ENCODE data around the gene DNAJC18. TPM values are rescaled to one million over a fixed set of nuclear protein-coding genes. Genes with fewer than 3 reads are reported as not detected.
A peak's percentile ranks its signal among the peaks of the same experiment; 100 is the strongest.

The DNAJC18 gene
- total RNA-seq, 1 donor from 2014 or later, result 11.9 TPM

DNA sequence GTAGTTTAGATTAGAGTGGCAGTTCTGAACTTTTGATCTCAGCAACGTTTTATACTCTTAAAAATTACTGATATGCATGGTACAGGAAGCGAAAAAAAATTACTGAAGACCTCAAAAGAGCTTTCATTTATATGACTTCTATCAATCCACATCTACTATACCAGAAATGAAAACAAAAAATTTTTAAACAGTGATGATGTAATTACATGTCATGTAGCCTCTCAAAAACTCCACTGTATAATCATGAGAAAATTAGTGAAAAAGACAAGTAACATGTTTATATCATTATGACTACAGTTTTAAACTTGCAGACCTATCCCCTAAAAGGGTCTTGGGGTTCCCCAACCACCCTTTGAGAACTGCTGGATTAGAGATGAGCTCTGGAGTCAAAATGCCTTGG, 9.3 kb downstream of the DNAJC18 start:
- Histone ChIP-seq H3K9me3 (no peaks in the 10 kb centered on the region), H3K36me3 (peaks cover 24% of the 10 kb centered on the region), H3K27me3 (no peaks in the 10 kb centered on the region), H3K27ac (no peak overlapping the region), H3K4me3 (no peak overlapping the region), H3K4me1 (no peaks in the 10 kb centered on the region)
- ATAC-seq (no peak), DNase-seq (no peak)
- TF ChIP-seq, protein P1, sequence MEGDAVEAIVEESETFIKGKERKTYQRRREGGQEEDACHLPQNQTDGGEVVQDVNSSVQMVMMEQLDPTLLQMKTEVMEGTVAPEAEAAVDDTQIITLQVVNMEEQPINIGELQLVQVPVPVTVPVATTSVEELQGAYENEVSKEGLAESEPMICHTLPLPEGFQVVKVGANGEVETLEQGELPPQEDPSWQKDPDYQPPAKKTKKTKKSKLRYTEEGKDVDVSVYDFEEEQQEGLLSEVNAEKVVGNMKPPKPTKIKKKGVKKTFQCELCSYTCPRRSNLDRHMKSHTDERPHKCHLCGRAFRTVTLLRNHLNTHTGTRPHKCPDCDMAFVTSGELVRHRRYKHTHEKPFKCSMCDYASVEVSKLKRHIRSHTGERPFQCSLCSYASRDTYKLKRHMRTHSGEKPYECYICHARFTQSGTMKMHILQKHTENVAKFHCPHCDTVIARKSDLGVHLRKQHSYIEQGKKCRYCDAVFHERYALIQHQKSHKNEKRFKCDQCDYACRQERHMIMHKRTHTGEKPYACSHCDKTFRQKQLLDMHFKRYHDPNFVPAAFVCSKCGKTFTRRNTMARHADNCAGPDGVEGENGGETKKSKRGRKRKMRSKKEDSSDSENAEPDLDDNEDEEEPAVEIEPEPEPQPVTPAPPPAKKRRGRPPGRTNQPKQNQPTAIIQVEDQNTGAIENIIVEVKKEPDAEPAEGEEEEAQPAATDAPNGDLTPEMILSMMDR (IDR thresholded peaks at IDR 0.05), result no peak
- intact Hi-C loops (cut with DNase I), result no loop called here

- H3K4me3 ChIP-seq, result no peak overlapping the region
- no peak overlapping the region for H3K27ac ChIP-seq
- DNase-seq, result no peak
- ATAC-seq, result no peak
- TF ChIP-seq, protein P1 (IDR thresholded peaks at IDR 0.05), result no peak
- H3K27me3 ChIP-seq, result no peaks in the 10 kb centered on the region
- H3K36me3 ChIP-seq, result peaks cover 41% of the 10 kb centered on the region
- no peaks in the 10 kb centered on the region for H3K4me1 ChIP-seq
- no peaks in the 10 kb centered on the region for H3K9me3 ChIP-seq
- intact Hi-C loops (cut with DNase I), result no loop called here
Observed at GRCh38 chr5:139426203-139426885, 13.0 kb downstream of the DNAJC18 start.

DNA sequence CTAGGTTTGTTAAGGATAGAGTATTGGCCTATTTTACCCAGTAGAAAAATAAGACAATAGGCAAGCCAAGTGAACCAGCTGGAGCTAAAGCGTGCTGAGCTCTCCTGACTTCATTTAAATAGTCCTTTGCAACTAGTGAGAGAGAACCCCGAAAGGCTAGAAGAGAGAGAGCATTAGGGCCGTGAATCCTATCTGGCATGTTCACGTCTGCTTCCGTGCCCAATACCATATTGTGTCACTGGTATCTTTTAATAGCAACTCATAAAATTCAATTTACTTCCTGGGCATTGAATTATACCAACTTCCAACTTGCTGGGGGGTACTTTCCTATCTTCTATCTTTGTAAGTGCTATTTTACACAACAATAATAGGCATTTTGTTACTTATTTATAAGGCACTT, 13.8 kb downstream of the DNAJC18 start:
- Histone ChIP-seq H3K9me3 (no peaks in the 10 kb centered on the region), H3K4me1 (no peaks in the 10 kb centered on the region), H3K4me3 (no peak overlapping the region), H3K36me3 (peaks cover 44% of the 10 kb centered on the region), H3K27ac (no peak overlapping the region), H3K27me3 (no peaks in the 10 kb centered on the region)
- TF ChIP-seq, protein P1 (IDR thresholded peaks at IDR 0.05), result no peak
- ATAC-seq, result no peak
- intact Hi-C loops (cut with DNase I), result no loop called here
- no peak for DNase-seq

DNA sequence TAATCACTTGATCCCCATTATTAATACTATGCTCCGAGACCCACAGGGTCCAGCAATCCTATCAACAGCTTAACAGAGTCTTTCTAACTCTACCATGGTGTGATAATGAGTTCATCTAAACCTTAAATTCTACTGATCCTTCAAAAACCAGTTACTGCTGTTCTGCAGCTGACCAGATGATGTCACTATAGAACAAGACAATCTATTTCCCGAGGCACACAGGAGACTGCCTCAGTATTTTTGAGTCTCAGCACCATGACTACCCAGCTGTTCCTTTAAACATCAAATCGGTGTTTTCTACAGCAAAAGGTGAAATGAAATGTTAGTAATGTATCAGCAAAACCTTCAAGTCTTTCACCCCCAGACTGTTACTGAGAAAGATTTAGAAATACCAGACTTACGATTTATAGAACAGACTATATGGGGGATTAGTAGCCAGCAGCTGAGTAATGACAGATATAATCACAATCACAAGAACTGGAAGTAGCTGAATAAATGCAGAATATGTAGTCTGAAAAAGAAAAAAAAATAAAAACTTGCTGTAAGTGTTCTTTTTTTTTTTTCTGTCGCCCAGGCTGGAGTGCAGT, 16.9 kb downstream of the DNAJC18 start:
- H3K4me3 ChIP-seq, result no peak overlapping the region
- H3K4me1 ChIP-seq, result peaks cover 7% of the 10 kb centered on the region
- peak; percentile 94 for ATAC-seq
- peaks cover 46% of the 10 kb centered on the region for H3K36me3 ChIP-seq
- H3K9me3 ChIP-seq, result no peaks in the 10 kb centered on the region
- no peak overlapping the region for H3K27ac ChIP-seq
- TF ChIP-seq, protein P1 (IDR thresholded peaks at IDR 0.05), result peak; percentile 86
- H3K27me3 ChIP-seq, result no peaks in the 10 kb centered on the region
- intact Hi-C loops (cut with DNase I), result loop anchor here (5.0 kb wide), 1 partner anchor 90 kb away; no protein-coding TSS in a partner anchor
- DNase-seq, result no peak

- TF ChIP-seq, protein P1 (IDR thresholded peaks at IDR 0.05), result no peak
- Histone ChIP-seq H3K27ac (no peak overlapping the region), H3K27me3 (no peaks in the 10 kb centered on the region), H3K36me3 (peaks cover 31% of the 10 kb centered on the region), H3K4me1 (peaks cover 18% of the 10 kb centered on the region), H3K9me3 (no peaks in the 10 kb centered on the region), H3K4me3 (no peak overlapping the region)
- DNase-seq (no peak), ATAC-seq (no peak)
- intact Hi-C loops (cut with DNase I), result loop anchor here (5.0 kb wide), 1 partner anchor 93 kb away; no protein-coding TSS in a partner anchor
Observed at GRCh38 chr5:139419226-139420192, 19.8 kb downstream of the DNAJC18 start.
